Activated T-cell treated with anti-CD3 and anti-CD28 coated beads for 1 hour (primary cell): ENCODE results near the gene MOCOS.
"Not testable (repeated sequence)": the region's sequence is repeated elsewhere in the genome, so short reads cannot be mapped to it uniquely, and the experiment has no call there.

Experiments used
- DNase-seq: peaks from one replicate; pipeline ENCODE4 v3.0.0-alpha.2; 2020; ENCODE audit warnings: low read depth

The MOCOS gene

GRCh38 chr18:36200354-36200771, 13.1 kb downstream of the MOCOS start:
- no peak for DNase-seq

DNA sequence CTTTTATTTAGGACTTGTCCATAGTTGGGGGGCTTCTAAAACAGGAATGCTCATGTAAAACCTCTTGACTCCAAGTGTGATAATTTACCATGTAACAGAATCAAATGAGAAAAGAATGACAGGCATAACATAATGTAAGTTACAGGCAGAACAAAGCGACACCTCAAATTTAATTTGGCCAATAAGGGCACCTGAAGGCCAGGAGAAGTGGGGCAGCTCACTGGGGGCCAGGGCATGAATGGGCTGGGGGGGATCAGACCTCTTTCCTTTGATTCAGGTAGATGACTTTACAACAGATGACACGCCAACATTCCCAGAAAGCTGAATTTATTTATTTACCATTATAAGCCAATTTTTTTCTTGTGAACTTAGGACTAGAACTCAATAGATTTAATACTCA, 14.5 kb downstream of the MOCOS start:
- no peak for DNase-seq

- DNase-seq, result no peak
Observed at GRCh38 chr18:36203360-36203895, 16.1 kb downstream of the MOCOS start.

- no peak for DNase-seq
Observed at GRCh38 chr18:36205166-36205565, 17.9 kb downstream of the MOCOS start.

- DNase-seq, result no peak
Observed at GRCh38 chr18:36207303-36207702, 20.0 kb downstream of the MOCOS start.

GRCh38 chr18:36207969-36208368, 20.7 kb downstream of the MOCOS start:
- not testable (repeated sequence) for DNase-seq

- no peak for DNase-seq
Observed at GRCh38 chr18:36211612-36212065, 24.3 kb downstream of the MOCOS start.

GRCh38 chr18:36212301-36213171, 25.2 kb downstream of the MOCOS start:
- no peak for DNase-seq

- DNase-seq, result no peak
Observed at GRCh38 chr18:36214811-36215210, 27.5 kb downstream of the MOCOS start.

GRCh38 chr18:36215577-36215976, 28.3 kb downstream of the MOCOS start:
- DNase-seq, result no peak

GRCh38 chr18:36217348-36217747, 30.1 kb downstream of the MOCOS start:
- DNase-seq, result no peak

- no peak for DNase-seq
Observed at GRCh38 chr18:36229188-36229587, 41.9 kb downstream of the MOCOS start.

GRCh38 chr18:36240510-36240909, 53.2 kb downstream of the MOCOS start:
- DNase-seq, result not testable (repeated sequence)

DNA sequence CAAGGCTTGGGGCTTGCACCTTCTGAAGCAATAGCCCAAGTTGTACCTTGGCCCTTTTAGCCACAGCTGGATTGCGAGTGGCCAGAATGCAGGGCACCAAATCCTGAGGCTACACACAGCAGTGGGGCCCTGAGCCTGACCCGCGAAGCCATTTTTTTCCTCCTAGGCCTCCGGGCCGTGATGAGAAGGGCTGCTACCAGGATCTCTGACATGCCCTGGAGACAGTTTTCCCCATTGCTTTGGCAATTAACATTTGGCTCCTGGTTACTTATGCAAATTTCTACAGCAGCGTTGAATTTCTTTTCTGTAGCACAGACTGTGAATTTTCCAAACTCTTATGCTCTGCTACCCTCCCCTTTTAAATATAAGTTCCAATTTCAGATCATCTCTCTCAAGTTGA, 54.5 kb downstream of the MOCOS start:
- no peak for DNase-seq

- no peak for DNase-seq
Observed at GRCh38 chr18:36247036-36247435, 59.7 kb downstream of the MOCOS start.

- DNase-seq, result no peak
Observed at GRCh38 chr18:36249392-36249791, 62.1 kb downstream of the MOCOS start.

DNA sequence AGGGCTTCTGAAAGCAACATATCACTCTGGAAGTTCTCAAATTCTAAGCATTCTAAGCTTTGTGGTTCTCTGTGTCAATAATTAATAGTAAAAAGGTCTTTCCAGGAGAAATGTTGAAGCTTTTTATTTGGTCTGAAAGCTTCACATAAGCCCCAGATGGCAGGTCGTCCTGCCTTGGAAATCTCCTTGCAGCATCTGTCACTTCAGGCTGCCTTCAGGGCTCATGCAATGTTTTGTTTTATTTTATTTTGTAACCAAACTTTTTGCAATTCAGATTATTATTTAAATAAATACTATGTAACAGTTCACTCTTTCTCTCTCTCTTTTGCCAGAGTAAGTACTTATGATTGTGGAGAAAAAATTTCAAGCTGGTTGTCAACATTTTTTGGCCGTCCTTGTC, 63.5 kb downstream of the MOCOS start:
- no peak for DNase-seq

DNA sequence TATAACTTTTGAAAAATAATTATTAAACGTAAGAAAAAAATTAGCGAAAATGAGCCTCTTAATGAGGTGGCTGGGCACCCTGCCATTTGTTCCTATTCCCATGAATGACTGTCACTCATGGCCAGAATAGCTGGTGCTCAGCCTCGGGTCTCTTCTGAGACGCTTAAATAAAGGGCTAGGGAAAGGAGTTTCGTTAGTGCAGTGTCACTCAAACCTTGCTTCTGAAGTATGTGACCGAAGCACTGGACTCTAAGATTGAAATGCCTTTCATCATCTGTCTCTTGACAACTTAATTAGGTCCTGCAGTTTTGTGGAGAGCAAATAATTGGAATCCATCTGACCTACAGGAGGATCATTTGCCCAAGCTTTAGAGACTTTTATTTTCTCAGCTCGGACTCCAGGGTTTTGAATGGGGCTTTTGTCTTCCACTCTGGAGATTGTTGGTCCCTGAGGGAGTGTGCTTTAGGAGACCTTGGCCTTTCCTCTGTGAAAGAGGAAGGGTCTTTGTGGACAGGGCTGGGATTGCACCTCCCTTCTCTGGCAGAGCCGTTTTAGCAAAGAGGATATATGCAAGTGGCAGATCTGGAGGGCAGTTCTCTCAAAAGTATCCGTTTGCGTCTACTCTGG, 67.9 kb downstream of the MOCOS start:
- DNase-seq, result no peak

- no peak for DNase-seq
Observed at GRCh38 chr18:36256094-36256493, 68.8 kb downstream of the MOCOS start.

- no peak for DNase-seq
Observed at GRCh38 chr18:36262971-36263370, 75.7 kb downstream of the MOCOS start.

DNA sequence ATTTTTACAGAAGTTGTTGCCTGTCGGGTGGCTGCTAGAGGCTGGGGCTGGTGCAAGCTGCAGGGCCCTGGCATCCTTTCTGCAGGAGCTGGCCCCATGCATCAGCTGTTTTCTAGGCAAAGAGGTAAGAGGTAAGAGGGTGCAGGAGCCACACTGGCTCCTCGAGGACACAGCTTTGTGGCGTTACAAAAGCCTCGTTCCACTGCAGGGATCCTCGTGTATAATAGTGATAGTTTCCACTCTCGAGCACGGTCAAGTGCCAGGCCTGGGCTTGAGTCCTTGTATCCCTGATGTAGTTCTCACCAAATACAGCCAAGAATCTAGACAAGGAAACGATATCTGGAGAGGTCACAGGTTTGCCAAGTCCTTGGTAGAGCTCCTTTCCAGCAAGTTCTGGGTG, 77.0 kb downstream of the MOCOS start:
- no peak for DNase-seq

DNA sequence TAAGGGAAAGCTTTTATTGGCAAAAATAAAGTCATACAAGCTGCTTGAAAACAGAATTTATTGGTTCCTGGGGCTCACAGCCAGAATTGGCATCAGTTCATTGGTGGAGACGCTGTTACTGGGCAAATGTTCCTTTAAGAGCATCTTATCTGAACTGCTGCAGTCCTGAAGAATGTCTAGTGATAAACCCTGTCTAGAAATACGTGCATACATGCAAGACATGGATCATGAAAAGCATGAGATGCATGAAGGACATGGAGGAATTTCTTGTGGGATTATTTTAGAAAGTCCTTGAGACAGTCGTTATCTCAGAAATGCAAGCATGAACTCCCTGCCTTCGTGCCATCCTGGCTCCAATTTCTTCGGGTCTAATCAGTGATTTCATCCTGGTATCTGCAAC, 77.7 kb downstream of the MOCOS start:
- no peak for DNase-seq

GRCh38 chr18:36269157-36269556, 81.9 kb downstream of the MOCOS start:
- DNase-seq, result no peak
